Measurements from ENCODE around the gene CD2. TPM values are rescaled to one million over a fixed set of nuclear protein-coding genes. Genes with fewer than 3 reads are reported as not detected.

CD2 gene
- total and polyA plus RNA-seq, 2 of the 8 experiments (the other 6 are each of a cell fraction or from before 2014, with no cell fraction given): not detected

GRCh38 chr1:116751621-116752020 is 2.6 kb upstream of the CD2 start:
- Histone ChIP-seq H2AK5ac (ENCODE audit: low read depth, low read length) (no peak overlapping the region), H3K4me3 (ENCODE audit: extremely low read depth in 1 of 4, insufficient read depth in 2 of 4, low read depth in 3 of 4, low read length in 4 of 4) (no peak overlapping the region), H3K56ac (replicated peaks; ENCODE audit: insufficient read length, low read depth, low read length) (no peak overlapping the region), H3K27ac (ENCODE audit: low read depth, low read length) (no peak overlapping the region), H4K91ac (replicated peaks; ENCODE audit: insufficient read length, low read length) (no peak overlapping the region), H3K79me2 (ENCODE audit: control insufficient read depth in 1 of 2, insufficient read depth in 2 of 2, low read length in 2 of 2) (no peaks in the 10 kb centered on the region), H3K23ac (ENCODE audit: insufficient read length) (no peak overlapping the region), H2BK5ac (ENCODE audit: low read depth, low read length) (no peak overlapping the region), H3K18ac (ENCODE audit: extremely low read depth, low read length) (no peak overlapping the region), H4K20me1 (replicated peaks in 1 of 2; ENCODE audit: control insufficient read depth in 1 of 2, insufficient read depth in 2 of 2, low read length in 2 of 2) (no peaks in the 10 kb centered on the region), H3K14ac (ENCODE audit: insufficient read length) (no peak overlapping the region), H3K4ac (replicated peaks; ENCODE audit: insufficient read length, low read depth, low read length) (no peak overlapping the region), H2BK120ac (replicated peaks; ENCODE audit: low read depth, low read length) (no peak overlapping the region), H2BK20ac (ENCODE audit: low read length) (no peak overlapping the region), H3K36me3 (ENCODE audit: control insufficient read depth in 2 of 4, insufficient read depth in 4 of 4, low read length in 3 of 4) (no peaks in the 10 kb centered on the region), H2BK15ac (ENCODE audit: low read length) (no peak overlapping the region), H2BK12ac (ENCODE audit: low read depth, low read length) (no peak overlapping the region), H3K9ac (replicated peaks in 1 of 4; ENCODE audit: extremely low read depth in 1 of 4, low read depth in 3 of 4, low read length in 3 of 4) (no peak overlapping the region), H3K4me2 (ENCODE audit: insufficient read depth in 1 of 2, low read depth in 2 of 2, low read length in 2 of 2) (no peak overlapping the region), H4K8ac (ENCODE audit: extremely low read depth, insufficient read depth, low read length) (no peak overlapping the region), H3K27me3 (replicated peaks in 1 of 4; ENCODE audit: control insufficient read depth in 3 of 4, extremely low read depth in 1 of 4, insufficient read depth in 3 of 4, low read length in 3 of 4) (no peaks in the 10 kb centered on the region), H3K9me3 (ENCODE audit: insufficient read depth in 2 of 2, low read depth in 1 of 2, low read length in 1 of 2) (no peaks in the 10 kb centered on the region), H3K23me2 (ENCODE audit: low read depth, low read length) (no peaks in the 10 kb centered on the region), H2AFZ (ENCODE audit: low read length) (0 out of 2 replicates have a peak overlapping the region, but pooled peaks have one; percentile 35), H3K79me1 (ENCODE audit: low read depth, low read length) (no peaks in the 10 kb centered on the region), H4K5ac (ENCODE audit: insufficient read length, low read depth, low read length) (no peak overlapping the region), H3K4me1 (replicated peaks in 1 of 4; ENCODE audit: control insufficient read depth in 3 of 4, insufficient read depth in 4 of 4, low read length in 3 of 4) (no peaks in the 10 kb centered on the region)
- ChIA-PET CTCF (ENCODE audit: partially characterized antibody) (interaction anchor here (0.7 to 1.5 kb wide), 7 partner anchors 13 to 306 kb away, joined by 3 to 10 read pairs (median 4); no protein-coding TSS in a partner anchor), POLR2A (ENCODE audit: partially characterized antibody) (no interaction called here)
- 92% methylated on average over 1 of the region's 1 CpG; no CpG with 5 or more reads in 1 of the 2 experiments for WGBS, 2 experiments (ENCODE audit: extremely low coverage in 1 of 2, insufficient coverage in 1 of 2, insufficient read length in 1 of 2, insufficient replicate concordance in 2 of 2, low coverage in 1 of 2, low lambda C conversion rate in 2 of 2, missing lambda C conversion rate in 1 of 2)
- no peak for DNase-seq (ENCODE audit: low read depth in 1 of 2, low spot score in 2 of 2)
- TF ChIP-seq HDAC6 (IDR thresholded peaks at IDR 0.05; ENCODE audit: low read depth, low read length): no peak
- no peak for TF ChIP-seq TCF12 (IDR thresholded peaks at IDR 0.05; ENCODE audit: low read depth, low read length)
- no peak for TF ChIP-seq TAF1 (IDR thresholded peaks at IDR 0.05; ENCODE audit: low read depth, low read length)
- TF ChIP-seq BRCA1 (IDR thresholded peaks at IDR 0.05; ENCODE audit: low read depth, low read length): no peak
- no peak for FAIRE-seq

Data from H1 (cell line).